Neuron (in vitro differentiated cells): ENCODE measurements around the gene MCMBP.
A peak's percentile ranks its signal among the peaks of the same experiment; 100 is the strongest.
"Not testable (repeated sequence)": the region's sequence is repeated elsewhere in the genome, so short reads cannot be mapped to it uniquely, and the experiment has no call there.

Source experiments
- H2AFZ ChIP-seq: one replicate; pipeline ENCODE4 v1.6.1; 2013; ENCODE audit warnings: low read depth, mild to moderate bottlenecking, inconsistent platforms, low read length, moderate library complexity
- H3K27me3 ChIP-seq: one replicate; pipeline ENCODE4 v1.6.1; 2013; ENCODE audit warnings: low read length; ENCODE audit not compliant: insufficient read depth
- H3K36me3 ChIP-seq: one replicate; pipeline ENCODE4 v1.6.1; 2013; ENCODE audit warnings: low read length; ENCODE audit not compliant: insufficient read depth
- H3K4me1 ChIP-seq: one replicate; pipeline ENCODE4 v1.6.1; 2013; ENCODE audit warnings: low read length; ENCODE audit not compliant: insufficient read depth
- H3K4me3 ChIP-seq: 2 replicates; pipeline ENCODE4 v1.5.1; 2013; ENCODE audit warnings: mild to moderate bottlenecking, low read length, moderate library complexity
- H3K9me3 ChIP-seq: one replicate; pipeline ENCODE4 v1.6.1; 2013; ENCODE audit warnings: low read length

Gene MCMBP, protein sequence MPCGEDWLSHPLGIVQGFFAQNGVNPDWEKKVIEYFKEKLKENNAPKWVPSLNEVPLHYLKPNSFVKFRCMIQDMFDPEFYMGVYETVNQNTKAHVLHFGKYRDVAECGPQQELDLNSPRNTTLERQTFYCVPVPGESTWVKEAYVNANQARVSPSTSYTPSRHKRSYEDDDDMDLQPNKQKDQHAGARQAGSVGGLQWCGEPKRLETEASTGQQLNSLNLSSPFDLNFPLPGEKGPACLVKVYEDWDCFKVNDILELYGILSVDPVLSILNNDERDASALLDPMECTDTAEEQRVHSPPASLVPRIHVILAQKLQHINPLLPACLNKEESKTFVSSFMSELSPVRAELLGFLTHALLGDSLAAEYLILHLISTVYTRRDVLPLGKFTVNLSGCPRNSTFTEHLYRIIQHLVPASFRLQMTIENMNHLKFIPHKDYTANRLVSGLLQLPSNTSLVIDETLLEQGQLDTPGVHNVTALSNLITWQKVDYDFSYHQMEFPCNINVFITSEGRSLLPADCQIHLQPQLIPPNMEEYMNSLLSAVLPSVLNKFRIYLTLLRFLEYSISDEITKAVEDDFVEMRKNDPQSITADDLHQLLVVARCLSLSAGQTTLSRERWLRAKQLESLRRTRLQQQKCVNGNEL

DNA sequence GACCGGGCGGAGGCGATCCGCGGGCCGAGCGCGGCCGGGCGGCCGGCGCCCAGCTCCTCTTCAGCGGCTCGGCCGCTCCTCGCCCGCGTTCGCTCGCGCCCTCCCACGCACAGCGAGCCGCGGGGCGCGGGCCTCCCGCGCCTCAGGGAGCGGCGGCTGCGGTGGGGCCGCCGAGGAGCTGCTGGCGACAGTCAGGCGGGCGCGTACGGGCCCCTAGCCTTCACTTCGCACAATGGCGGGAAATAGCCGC, at the start of gene MCMBP:
Gene MCMBP (minus strand): TSS at position 234 of the 250 bp plus-strand sequence. CDS start 259 bp downstream, outside the sequence.
- Histone ChIP-seq H3K4me3 (peak within 1 kb of the TSS; percentile 60), H3K4me1 (peaks cover 22% of the 10 kb centered on the region), H3K9me3 (no peaks in the 10 kb centered on the region), H2AFZ (peak within 1 kb of the TSS; percentile 75), H3K36me3 (peaks cover 3% of the 10 kb centered on the region), H3K27me3 (no peaks in the 10 kb centered on the region)

DNA sequence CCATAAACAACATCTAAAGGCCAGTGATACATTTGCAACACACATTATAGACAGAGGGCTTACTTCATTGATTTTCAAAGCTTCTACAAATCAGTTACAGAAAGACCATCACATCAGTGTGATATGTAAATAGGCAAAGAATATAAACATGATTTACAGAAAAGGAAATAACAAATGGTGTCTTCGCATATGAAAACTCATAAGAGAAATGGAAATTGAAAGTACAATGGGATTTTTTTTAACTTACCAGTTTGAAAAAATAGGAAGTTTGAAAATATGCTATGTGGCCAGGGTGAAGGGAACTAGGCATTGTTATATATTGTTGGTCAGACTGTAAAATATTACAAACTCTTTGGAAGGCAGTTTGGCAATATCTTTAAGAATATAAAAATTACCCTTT, 47.2 kb upstream of the MCMBP start:
- H3K36me3 ChIP-seq: peaks cover 74% of the 10 kb centered on the region

DNA sequence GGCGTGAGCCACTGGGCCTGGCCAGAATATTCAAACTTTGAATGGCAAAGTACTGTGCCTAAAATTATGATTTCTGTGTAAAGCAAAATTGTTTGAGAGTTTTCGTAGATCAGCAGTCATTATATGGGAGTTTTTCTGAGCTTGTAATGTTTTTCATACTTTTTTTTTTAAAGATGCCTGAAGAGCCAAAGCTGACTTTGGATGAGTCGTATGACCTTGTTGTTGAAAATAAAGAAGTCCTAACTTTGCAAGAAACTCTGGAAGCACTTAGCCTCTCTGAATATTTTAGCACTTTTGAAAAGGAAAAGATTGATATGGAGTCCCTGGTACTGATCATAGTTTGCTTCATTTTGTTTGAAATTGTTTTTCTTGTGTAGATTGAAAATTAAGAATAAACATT, 46.6 kb upstream of the MCMBP start:
- Histone ChIP-seq H3K4me3 (no peak overlapping the region), H3K27me3 (no peaks in the 10 kb centered on the region), H3K36me3 (peaks cover 77% of the 10 kb centered on the region), H3K9me3 (no peaks in the 10 kb centered on the region), H3K4me1 (no peaks in the 10 kb centered on the region), H2AFZ (no peak overlapping the region)

More for the DNA sequence above, 47.2 kb upstream of the MCMBP start:
- Histone ChIP-seq H3K4me1 (no peaks in the 10 kb centered on the region), H3K9me3 (no peaks in the 10 kb centered on the region), H3K4me3 (no peak overlapping the region), H3K27me3 (no peaks in the 10 kb centered on the region), H2AFZ (no peak overlapping the region)

DNA sequence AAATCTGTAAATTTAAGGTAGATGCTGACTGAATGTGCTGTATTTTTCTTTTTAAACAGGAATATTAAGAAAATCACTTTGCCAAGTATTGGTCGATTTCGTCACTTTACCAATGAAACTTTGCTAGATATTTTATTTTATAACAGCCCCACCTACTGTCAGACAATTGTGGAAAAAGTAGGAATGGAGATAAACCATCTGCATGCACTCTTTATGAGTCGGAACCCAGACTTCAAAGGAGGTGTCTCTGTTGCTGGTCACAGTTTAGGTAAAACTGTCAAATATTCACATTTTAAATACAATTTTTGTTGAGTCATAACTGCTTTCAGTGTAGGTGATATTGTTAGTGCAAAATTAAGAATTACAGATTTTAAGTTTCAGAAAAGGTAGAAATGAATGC, 45.1 kb upstream of the MCMBP start:
- Histone ChIP-seq H3K4me1 (no peaks in the 10 kb centered on the region), H3K9me3 (no peaks in the 10 kb centered on the region), H2AFZ (no peak overlapping the region), H3K36me3 (peaks cover 71% of the 10 kb centered on the region), H3K4me3 (no peak overlapping the region), H3K27me3 (no peaks in the 10 kb centered on the region)

DNA sequence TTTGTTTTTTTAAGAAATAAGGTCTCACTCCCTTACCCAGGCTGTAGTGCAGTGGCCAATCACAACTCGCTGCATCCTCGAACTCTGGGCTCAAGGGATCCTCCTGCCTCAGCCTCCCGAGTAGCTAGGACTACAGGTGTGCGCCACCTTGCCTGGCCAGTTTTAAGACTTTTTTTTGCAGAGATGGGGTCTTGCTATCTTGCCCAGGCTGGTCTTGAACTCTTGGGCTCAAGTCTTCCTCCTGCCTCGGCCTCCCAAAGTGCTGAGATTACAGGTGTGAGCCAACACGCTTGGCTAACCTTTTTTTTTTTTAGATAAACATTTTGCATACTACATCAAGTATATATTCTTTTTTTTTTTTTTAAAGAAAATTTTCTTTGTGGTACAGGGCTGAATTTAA, 38.0 kb upstream of the MCMBP start:
- H3K4me1 ChIP-seq: no peaks in the 10 kb centered on the region
- H3K4me3 ChIP-seq: no peak overlapping the region
- H3K9me3 ChIP-seq: no peaks in the 10 kb centered on the region
- H2AFZ ChIP-seq: no peak overlapping the region
- peaks cover 53% of the 10 kb centered on the region for H3K36me3 ChIP-seq
- H3K27me3 ChIP-seq: no peaks in the 10 kb centered on the region

DNA sequence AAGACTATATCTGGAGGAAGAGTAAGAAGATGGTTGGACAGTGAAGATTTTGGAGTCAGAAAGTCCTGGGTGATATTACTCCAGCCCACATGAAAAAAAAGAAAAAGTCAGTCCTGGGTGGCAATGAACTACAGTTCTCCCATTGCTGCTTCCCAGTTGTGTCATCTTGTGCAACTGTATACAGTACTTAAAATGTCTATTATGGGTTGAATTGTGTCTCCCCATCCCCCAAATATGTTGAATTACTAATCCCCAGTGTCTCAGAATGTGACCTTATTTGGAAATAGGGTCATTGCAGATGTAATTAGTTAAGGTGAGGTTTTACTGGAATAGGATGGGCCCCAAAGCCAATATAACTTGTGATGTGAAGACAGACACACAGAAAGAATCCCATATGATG, 35.5 kb upstream of the MCMBP start:
- Histone ChIP-seq H3K4me1 (no peaks in the 10 kb centered on the region), H3K36me3 (peaks cover 62% of the 10 kb centered on the region), H3K9me3 (no peaks in the 10 kb centered on the region), H3K27me3 (no peaks in the 10 kb centered on the region), H2AFZ (no peak overlapping the region), H3K4me3 (no peak overlapping the region)

DNA sequence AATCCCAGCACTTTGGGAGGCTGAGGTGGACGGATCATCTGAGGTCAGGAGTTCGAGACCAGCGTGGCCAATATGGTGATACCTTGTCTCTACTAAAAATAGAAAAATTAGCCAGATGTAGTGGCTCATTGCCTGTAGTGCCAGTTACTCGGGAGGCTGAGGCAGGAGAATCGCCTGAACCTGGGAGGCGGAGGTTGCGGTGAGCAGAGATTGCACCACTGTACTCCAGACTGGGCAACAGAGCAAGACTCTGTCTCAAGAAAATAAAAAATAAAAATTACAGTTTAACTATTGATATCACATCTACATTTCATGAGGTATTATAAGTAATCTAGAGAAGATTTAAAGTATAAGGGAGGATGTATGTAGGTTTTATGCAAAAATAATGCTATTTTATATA, 35.1 kb upstream of the MCMBP start:
- H3K4me3 ChIP-seq, H3K9me3 ChIP-seq, H3K4me1 ChIP-seq, H2AFZ ChIP-seq, H3K27me3 ChIP-seq: not testable (repeated sequence)
- H3K36me3 ChIP-seq: peaks cover 62% of the 10 kb centered on the region

DNA sequence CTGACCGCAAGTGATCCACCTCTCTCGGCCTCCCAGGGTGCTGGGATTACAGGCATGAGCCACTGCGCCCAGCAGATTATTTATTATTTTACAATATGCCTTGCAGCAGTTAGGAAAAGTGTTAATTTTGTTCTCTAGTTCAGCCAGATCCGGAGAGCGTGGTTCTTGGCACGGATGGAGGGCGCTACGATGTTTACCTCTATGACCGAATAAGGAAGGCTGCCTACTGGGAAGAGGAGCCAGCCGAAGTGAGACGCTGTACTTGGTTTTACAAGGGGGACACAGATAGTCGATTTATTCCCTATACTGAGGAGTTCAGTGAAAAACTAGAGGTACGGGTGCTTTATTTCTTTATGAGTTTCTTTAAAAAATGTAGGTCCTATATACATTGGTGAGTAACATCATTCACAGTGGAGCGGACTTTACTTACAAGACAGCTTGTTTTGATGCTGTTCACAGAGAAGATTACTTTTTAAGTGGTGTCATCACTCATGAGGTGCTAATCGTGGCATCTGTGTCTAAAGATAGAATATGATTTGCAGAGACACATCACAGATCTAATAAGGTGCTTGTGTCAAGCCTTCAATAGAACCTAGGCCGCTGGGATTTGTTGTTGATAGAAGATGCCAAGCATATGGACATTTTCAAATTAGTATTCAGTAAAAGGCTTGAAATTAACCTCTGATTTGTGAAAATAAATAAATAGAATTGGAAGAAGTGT, 31.5 kb upstream of the MCMBP start:
- Histone ChIP-seq H3K27me3 (no peaks in the 10 kb centered on the region), H3K4me3 (no peak overlapping the region), H3K9me3 (no peaks in the 10 kb centered on the region), H3K4me1 (no peaks in the 10 kb centered on the region), H2AFZ (no peak overlapping the region), H3K36me3 (peaks cover 59% of the 10 kb centered on the region)

DNA sequence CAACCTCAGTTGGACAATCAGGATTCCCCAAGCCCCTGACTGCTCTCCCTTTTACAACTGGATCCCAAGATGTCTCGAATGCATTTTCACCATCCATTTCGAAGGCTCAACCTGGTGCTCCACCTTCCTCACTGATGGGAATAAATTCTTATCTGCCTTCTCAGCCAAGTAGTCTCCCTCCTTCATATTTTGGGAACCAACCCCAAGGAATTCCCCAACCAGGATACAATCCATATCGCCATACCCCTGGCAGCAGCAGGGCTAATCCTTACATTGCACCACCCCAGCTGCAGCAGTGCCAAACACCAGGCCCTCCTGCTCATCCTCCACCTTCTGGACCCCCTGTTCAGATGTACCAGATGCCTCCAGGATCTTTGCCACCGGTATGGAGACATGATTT, 25.9 kb upstream of the MCMBP start:
- Histone ChIP-seq H3K4me1 (peaks cover 19% of the 10 kb centered on the region), H2AFZ (no peak overlapping the region), H3K36me3 (peaks cover 42% of the 10 kb centered on the region), H3K27me3 (no peaks in the 10 kb centered on the region), H3K4me3 (no peak overlapping the region), H3K9me3 (no peaks in the 10 kb centered on the region)

DNA sequence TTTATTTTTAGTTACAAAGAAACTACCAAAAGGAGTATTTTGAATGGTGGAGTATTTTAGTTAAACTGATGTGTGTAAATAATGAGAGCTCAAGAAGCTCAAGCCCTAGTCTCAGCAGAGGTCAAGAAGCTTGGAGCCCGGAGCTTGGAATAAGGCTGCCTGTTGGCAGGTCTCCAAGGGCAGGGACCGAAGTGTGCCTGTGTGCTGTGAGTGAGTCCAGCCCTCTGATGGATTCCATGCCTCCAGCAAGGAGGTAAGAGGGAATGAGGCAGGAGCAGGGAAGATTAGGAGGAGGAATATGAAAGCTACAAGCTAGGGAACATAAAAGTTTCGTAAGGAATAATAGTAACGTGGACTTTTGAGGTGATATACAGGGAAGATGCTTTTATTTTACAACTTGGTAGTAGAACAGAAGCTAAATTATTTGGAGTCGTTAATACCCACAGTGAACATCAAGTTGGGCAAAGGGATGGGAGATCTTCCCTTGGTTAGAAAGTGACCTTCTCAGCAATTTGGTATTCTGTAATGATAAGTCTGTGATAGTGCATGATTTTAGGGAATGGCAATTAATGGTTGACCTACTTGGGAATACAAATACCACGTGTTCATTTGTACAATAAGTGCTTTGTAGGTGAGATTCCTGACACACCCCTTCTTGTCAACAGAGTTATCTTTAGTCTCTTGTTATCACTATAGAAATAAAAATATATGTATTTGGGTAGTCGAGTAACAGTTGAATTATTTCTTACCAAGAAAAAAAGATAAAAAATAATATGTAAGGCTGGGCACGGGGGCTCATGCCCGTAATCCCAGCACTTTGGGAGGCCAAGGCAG, 24.5 kb upstream of the MCMBP start:
- Histone ChIP-seq H3K4me1 (peaks cover 23% of the 10 kb centered on the region), H3K27me3 (no peaks in the 10 kb centered on the region), H3K4me3 (no peak overlapping the region), H3K36me3 (peaks cover 31% of the 10 kb centered on the region), H3K9me3 (no peaks in the 10 kb centered on the region), H2AFZ (no peak overlapping the region)

DNA sequence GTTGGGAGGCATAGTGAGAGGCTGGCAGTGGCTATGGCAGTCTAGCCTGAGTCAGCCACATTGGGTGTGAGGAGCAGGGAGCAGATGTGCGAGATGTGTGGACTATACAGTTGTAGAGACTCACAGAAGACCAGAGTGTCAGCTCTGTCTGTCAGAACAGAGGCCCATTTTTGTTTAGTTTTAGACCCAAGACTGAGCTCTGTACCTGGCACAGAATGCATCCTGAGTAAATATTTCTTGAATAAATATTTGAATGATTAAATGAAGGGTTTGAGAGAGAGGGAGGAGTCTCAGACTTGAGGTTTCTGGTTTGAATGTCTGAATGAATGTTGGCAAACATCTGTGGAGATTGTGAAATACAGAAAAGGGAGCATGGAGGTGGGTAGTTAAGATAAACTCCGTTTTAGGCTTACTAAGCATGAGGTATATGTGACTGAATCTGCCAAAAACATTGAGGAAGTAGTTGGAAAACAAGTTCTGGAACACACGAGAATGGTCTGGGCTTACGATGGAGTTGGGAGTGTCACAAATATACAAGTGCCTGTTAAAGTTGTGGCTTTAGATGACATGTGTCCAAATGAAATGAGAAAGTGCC, 23.5 kb upstream of the MCMBP start:
- Histone ChIP-seq H3K4me1 (peaks cover 23% of the 10 kb centered on the region), H3K4me3 (no peak overlapping the region), H3K36me3 (peaks cover 31% of the 10 kb centered on the region), H2AFZ (no peak overlapping the region), H3K27me3 (no peaks in the 10 kb centered on the region), H3K9me3 (no peaks in the 10 kb centered on the region)

DNA sequence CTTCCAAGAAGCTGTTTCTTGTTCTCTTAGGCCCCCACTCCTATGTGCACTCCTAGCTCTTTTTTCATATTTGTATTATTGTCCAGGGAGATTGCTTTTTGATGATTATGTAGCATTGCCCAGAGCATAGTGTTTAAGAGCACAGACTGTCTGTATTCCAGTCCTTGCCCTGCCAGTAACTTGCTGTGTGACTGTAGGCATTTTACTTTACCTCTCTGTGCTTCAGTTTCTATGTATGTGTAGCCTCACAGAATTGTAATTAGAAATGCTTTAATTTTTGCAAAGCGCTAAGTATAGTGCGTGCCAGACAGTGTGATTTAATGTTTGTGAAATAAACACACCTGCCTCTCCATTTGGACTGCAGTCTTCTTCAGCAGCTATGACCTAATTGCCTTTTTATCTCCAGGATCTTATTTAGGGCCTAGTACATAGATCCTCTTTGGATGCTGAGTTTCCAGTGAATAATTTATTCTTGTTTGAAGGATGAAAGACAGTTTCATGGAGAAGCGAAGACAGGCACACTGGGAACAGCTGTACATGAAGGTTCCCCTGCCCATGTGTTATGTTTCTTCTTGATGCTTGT, 21.3 kb upstream of the MCMBP start:
- Histone ChIP-seq H3K36me3 (peaks cover 20% of the 10 kb centered on the region), H3K27me3 (no peaks in the 10 kb centered on the region), H3K4me3 (peak overlapping the region; percentile 67), H2AFZ (no peak overlapping the region), H3K4me1 (peaks cover 23% of the 10 kb centered on the region), H3K9me3 (no peaks in the 10 kb centered on the region)
